ENCODE data around the gene GNE. TPM values are rescaled to one million over a fixed set of nuclear protein-coding genes. Genes with fewer than 3 reads are reported as not detected.

The GNE gene
- total and polyA plus RNA-seq, 9 of the 15 experiments (the other 6 are each of a cell fraction or from before 2014, with no cell fraction given), result 5.1 to 18.6 (median 12.0) TPM

GRCh38 chr9:36165826-36166167 lies 92.5 kb downstream of the GNE start:
- no peaks in the 10 kb centered on the region for H3K36me3 ChIP-seq (ENCODE audit: control insufficient read depth, insufficient read depth, low read length)
- intact Hi-C loops (cut with micrococcal nuclease), result loop anchor here (1.0 to 5.0 kb wide), 3 partner anchors 62 to 208 kb away; partner anchors contain the start of gene OR2S2
- peaks cover 0 to 9% of the 10 kb centered on the region in 2 experiments; a peak in 2 of 5 replicates for H3K27me3 ChIP-seq (ENCODE audit: control insufficient read depth in 2 of 2, insufficient read depth in 2 of 2, low read length in 2 of 2)
- FAIRE-seq (no peak), DNase-seq (ENCODE audit: extremely low read depth in 1 of 4, low spot score in 3 of 4) (no peak), ATAC-seq (no peak)
- no TSS peak for BruUV-seq (replicated peaks)
- no peak overlapping the region for H3K9ac ChIP-seq (ENCODE audit: insufficient read depth in 1 of 2, low read depth in 2 of 2, low read length in 2 of 2)
- POLR2A ChIA-PET, result interaction anchor here (1.1 to 1.2 kb wide), 2 partner anchors 9 to 23 kb away, joined by 3 read pairs; no protein-coding TSS in a partner anchor
- no peaks in the 10 kb centered on the region for H3K9me3 ChIP-seq (replicated peaks; ENCODE audit: control insufficient read depth, insufficient read depth, low read depth, low read length)
- peaks cover 5 to 22% of the 10 kb centered on the region in 2 experiments; a peak in 4 of 5 replicates for H3K4me1 ChIP-seq (replicated peaks in 1 of 2; ENCODE audit: control insufficient read depth in 2 of 2, insufficient read depth in 2 of 2, low read length in 2 of 2)
- no peaks in the 10 kb centered on the region for H4K20me1 ChIP-seq (replicated peaks; ENCODE audit: control insufficient read depth, insufficient read depth, low read length)
- no peak overlapping the region for H3K27ac ChIP-seq (ENCODE audit: extremely low read depth, low read depth, low read length)
- CTCF ChIA-PET (ENCODE audit: low intra/inter-chr PET ratio), result interaction anchor here (0.7 to 2.5 kb wide), 3 partner anchors 60 to 264 kb away, joined by 3 to 13 read pairs (median 3); no protein-coding TSS in a partner anchor
- WGBS (ENCODE audit: insufficient coverage, low coverage, missing lambda C conversion rate), result 6% methylated on average over 7 of the region's 12 CpGs
- no peak overlapping the region for H2AFZ ChIP-seq (ENCODE audit: low read depth, low read length)
- H3K79me2 ChIP-seq (ENCODE audit: control insufficient read depth, insufficient read depth, low read length), result no peaks in the 10 kb centered on the region
- in situ Hi-C loops (cut with MboI), result loop anchor here (5.0 kb wide), 1 partner anchor 63 kb away; no protein-coding TSS in a partner anchor
- H3K4me3 ChIP-seq, result no peak overlapping the region
- no peaks in the 10 kb centered on the region for H3K9me1 ChIP-seq (ENCODE audit: control insufficient read depth, insufficient read depth, low read length)
- H3K4me2 ChIP-seq (ENCODE audit: insufficient read depth, low read length), result no peak overlapping the region
- TF ChIP-seq ZBTB7A (IDR thresholded peaks at IDR 0.05; ENCODE audit: borderline replicate concordance, control insufficient read depth, low read depth, low read length) (0 out of 2 replicates have a peak, but pooled peaks have one; percentile 10), PTTG1 (tag; IDR thresholded peaks at IDR 0.05; ENCODE audit: low read depth) (no peak), GABPB1 (CRISPR knock-in tag; IDR thresholded peaks at IDR 0.05) (no peak), TEAD4 (IDR thresholded peaks at IDR 0.05; ENCODE audit: low read length) (no peak), TEAD4 (CRISPR knock-in tag; IDR thresholded peaks at IDR 0.05; ENCODE audit: borderline replicate concordance) (no peak), HNRNPH1 (optimal IDR thresholded peaks at IDR 0.05; ENCODE audit: low read depth, low read length) (no peak), ZNF146 (CRISPR knock-in tag; IDR thresholded peaks at IDR 0.05; ENCODE audit: unreplicated experiment) (no peak)

Data from K562 (cell line).